Thymus (tissue), 11 donors: ENCODE data around the gene TMEM144. TPM values are rescaled to one million over a fixed set of nuclear protein-coding genes. Genes with fewer than 3 reads are reported as not detected.

Source experiments
- DNase-seq, 9 donors: peaks; one replicate each; pipeline ENCODE4 v3.0.0-alpha.2; 2013; ENCODE audit warnings: low spot score in 9 of 9, low read depth in 6 of 9, missing footprints in 1 of 9
- H3K27ac ChIP-seq, 2 donors: one replicate each; pipeline ENCODE4 v1.5.1; 2013; ENCODE audit warnings: control low read depth in 1 of 2, low read depth in 1 of 2, low read length in 1 of 2, mild to moderate bottlenecking in 1 of 2, moderate library complexity in 1 of 2
- H3K27me3 ChIP-seq, 2 donors: one replicate each; pipeline ENCODE4 v1.5.1; 2013; ENCODE audit warnings: low read length in 1 of 2; ENCODE audit not compliant: control insufficient read depth in 2 of 2, insufficient read depth in 1 of 2
- H3K36me3 ChIP-seq, 2 donors: one replicate each; pipeline ENCODE4 v1.5.1; 2013; ENCODE audit warnings: low read length in 1 of 2, mild to moderate bottlenecking in 1 of 2, moderate library complexity in 1 of 2; ENCODE audit not compliant: control insufficient read depth in 2 of 2, insufficient read depth in 2 of 2
- H3K4me1 ChIP-seq, 2 donors: one replicate each; pipeline ENCODE4 v1.5.1; 2013; ENCODE audit warnings: low read length in 2 of 2; ENCODE audit not compliant: control insufficient read depth in 2 of 2, insufficient read depth in 2 of 2
- H3K4me3 ChIP-seq, 2 donors: one replicate each; pipeline ENCODE4 v1.5.1; 2013; ENCODE audit warnings: low read length in 2 of 2, control low read depth in 1 of 2, mild to moderate bottlenecking in 1 of 2
- H3K9me3 ChIP-seq, 2 donors: one replicate each; pipeline ENCODE4 v1.5.1; 2013; ENCODE audit warnings: low read length in 1 of 2, mild to moderate bottlenecking in 1 of 2; ENCODE audit not compliant: control insufficient read depth in 2 of 2, insufficient read depth in 1 of 2
- WGBS: extraction: QIAGEN DNeasy Blood & Tissue Kit; methylation state at CpG from one replicate; pipeline ENCODE4 v1.1.7; 2013; 5-methylcytosine and 5-hydroxymethylcytosine counted together
- polyA plus RNA-seq: library from polyadenylated mRNA; stranded (reverse); fragments of 200-250 nt; gene quantifications from one replicate; pipeline ENCODE4 v1.2.3, GENCODE V29; 2013
- total RNA-seq: library from RNA; stranded (reverse); fragments of 120-200 nt; gene quantifications from one replicate; pipeline ENCODE4 v1.2.4, GENCODE V29; 2013
- donor health status: healthy.

Gene TMEM144
- total and polyA plus RNA-seq, 2 donors = 1.4 to 2.5 TPM

DNA sequence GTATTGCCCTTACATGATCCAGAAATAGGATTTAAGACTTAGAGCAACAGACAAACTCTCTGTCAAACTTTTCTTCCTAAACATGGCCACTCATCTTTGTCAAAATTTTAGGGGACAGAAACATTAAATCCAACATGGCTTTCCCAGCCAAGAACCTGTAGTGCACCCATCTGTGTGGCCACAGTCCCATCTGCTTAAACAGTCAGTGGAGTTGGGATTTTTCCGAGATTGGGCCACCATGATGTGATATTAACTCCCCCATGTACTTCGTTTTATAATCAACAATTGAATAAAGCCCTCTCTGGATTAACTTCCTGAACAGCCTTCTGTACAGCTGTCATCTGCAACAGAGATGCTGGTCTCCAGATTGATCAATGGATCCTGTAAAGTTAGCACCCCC lies 28.9 kb downstream of the TMEM144 start:
- Histone ChIP-seq H3K36me3 (no peaks in the 10 kb centered on the region), H3K4me3 (no peak overlapping the region), H3K4me1 (no peaks in the 10 kb centered on the region), H3K9me3 (no peaks in the 10 kb centered on the region), H3K27me3 (no peaks in the 10 kb centered on the region), H3K27ac (no peak overlapping the region)
- no peak for DNase-seq
- 86% methylated on average over 2 of the region's 2 CpGs for WGBS

DNA sequence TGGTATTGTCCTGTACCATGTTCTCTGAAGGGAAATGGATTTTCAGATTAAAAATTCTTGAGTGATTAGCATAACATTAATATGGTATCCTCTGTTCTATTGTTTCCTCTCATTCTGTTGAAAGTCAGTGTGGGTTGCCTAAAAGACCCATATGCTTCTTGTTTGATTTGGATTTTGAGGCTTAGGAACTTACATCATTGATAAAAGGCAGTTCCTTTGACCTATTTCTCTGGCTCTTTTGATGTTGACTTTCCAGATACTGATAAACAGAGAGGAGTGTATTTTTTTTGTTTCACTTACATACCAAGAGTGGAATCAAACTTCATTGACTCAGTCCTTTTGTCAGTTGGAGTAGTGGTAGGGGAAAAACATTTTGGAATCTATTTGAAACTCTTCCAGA lies 32.8 kb downstream of the TMEM144 start:
- H3K4me1 ChIP-seq = no peaks in the 10 kb centered on the region
- H3K27ac ChIP-seq = no peak overlapping the region
- no peak for DNase-seq
- H3K36me3 ChIP-seq = no peaks in the 10 kb centered on the region
- H3K4me3 ChIP-seq = no peak overlapping the region
- no peaks in the 10 kb centered on the region for H3K27me3 ChIP-seq
- H3K9me3 ChIP-seq = no peaks in the 10 kb centered on the region

DNA sequence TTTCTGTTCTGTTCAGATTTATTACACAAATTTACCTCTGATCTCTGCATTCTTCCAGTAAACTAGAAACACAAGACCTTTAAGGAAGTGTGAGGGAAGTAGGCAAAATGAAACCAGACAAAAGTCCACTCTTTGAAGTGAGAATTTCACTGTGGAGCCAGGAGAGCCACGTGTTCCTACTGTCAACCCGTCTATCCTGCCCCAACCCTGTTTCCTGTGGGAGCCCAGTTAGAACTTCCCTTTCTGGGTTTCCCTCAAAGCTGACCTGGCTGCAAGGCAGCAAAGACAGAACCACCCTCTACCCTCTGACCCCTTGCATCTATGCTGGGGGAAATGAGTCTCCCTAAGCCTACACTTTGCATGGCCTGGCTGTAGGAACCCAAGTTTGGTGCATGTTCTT lies 40.0 kb downstream of the TMEM144 start:
- no peak for DNase-seq
- H3K9me3 ChIP-seq = no peaks in the 10 kb centered on the region
- H3K36me3 ChIP-seq = no peaks in the 10 kb centered on the region
- no peak overlapping the region for H3K27ac ChIP-seq
- 18% methylated on average over 2 of the region's 2 CpGs for WGBS
- no peaks in the 10 kb centered on the region for H3K4me1 ChIP-seq
- H3K4me3 ChIP-seq = no peak overlapping the region
- no peaks in the 10 kb centered on the region for H3K27me3 ChIP-seq

DNA sequence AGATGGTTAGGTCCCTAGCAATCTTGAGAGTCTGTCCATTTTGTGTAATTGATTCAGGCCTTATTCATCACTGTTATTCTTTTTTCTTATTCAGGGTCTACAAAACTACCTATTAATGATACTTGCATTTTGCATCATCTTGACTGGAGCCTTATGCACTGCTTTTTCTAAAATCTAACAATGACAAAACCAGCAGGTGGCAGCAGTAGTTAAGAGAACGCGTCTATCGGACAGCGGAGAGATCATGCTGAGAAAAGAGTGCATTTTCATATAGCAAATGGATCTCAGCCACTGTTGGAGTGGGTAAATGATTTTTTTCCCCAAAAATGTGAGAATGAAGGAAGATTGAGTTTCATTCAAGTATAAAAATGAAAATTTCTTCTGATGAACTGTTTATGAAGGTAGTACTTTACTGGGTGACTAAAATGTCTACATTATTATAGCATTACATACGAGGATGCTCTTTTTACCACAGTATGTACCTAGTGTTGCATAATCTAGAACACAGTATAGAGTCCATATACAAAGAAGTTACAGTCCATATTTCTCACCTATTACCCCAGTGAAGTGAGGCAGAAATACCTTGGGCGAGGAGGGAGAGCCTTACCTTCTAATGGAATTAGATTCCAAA lies 43.2 kb downstream of the TMEM144 start:
- Histone ChIP-seq H3K27ac (no peak overlapping the region), H3K4me1 (no peaks in the 10 kb centered on the region), H3K9me3 (no peaks in the 10 kb centered on the region), H3K36me3 (no peaks in the 10 kb centered on the region), H3K27me3 (no peaks in the 10 kb centered on the region), H3K4me3 (no peak overlapping the region)
- DNase-seq = peak; percentile 6 to 72 (median 38)
- WGBS = 35% methylated on average over 6 of the region's 6 CpGs

DNA sequence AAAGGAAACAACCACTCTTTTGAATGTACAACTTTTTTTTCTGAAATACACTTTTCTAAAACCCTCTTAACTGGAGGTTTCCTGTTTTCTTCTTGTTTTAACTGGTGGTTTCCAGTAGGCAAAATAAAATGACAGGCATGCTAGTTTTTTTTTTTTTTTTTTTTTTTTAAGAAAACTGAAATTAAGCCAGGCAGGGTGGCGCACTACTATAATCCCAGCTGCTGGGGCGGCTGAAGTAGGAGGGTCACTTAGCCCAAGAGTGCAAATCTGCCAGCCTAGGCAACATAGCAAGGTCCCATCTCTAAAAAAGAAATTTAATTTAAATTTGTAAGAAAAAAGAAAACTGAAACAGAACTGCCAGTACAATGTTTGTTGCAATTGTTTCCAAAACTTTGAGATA lies 44.0 kb downstream of the TMEM144 start:
- Histone ChIP-seq H3K27ac (no peak overlapping the region), H3K4me1 (no peaks in the 10 kb centered on the region), H3K27me3 (no peaks in the 10 kb centered on the region), H3K4me3 (no peak overlapping the region), H3K9me3 (no peaks in the 10 kb centered on the region), H3K36me3 (no peaks in the 10 kb centered on the region)
- WGBS = 62% methylated on average over 2 of the region's 2 CpGs
- no peak for DNase-seq

DNA sequence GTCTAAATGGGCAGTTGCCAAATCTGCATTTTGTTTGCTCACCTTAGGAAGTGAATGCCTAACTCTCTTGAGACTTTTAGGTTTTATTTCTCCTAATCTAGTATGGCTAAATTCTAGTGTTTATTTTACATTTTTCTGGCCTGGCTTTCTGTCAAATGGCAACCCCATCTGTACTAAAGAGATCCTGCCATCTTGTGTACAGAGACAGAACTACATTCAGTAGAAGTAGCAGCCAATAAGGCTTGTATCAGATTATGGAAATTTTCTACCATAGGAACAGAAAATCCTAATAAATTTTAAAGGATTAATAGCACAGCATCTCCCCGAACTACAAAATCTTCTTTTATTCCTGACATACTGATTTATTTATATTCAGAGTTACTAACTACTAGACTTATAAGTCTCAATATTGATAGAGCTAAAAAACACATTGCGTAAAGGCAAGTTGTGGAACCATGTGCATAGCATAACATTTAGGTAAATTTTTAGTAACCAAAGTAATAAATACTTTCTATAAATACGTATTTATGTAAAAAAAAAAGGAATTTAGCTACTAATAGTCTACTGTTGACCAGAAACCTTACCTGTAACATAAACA lies 45.5 kb downstream of the TMEM144 start:
- H3K27me3 ChIP-seq = no peaks in the 10 kb centered on the region
- H3K4me1 ChIP-seq = no peaks in the 10 kb centered on the region
- no peak overlapping the region for H3K4me3 ChIP-seq
- 49% methylated on average over 3 of the region's 3 CpGs for WGBS
- H3K27ac ChIP-seq = no peak overlapping the region
- H3K9me3 ChIP-seq = no peaks in the 10 kb centered on the region
- DNase-seq = peak in 2 of 9 donors; percentile 13 to 34
- no peaks in the 10 kb centered on the region for H3K36me3 ChIP-seq

DNA sequence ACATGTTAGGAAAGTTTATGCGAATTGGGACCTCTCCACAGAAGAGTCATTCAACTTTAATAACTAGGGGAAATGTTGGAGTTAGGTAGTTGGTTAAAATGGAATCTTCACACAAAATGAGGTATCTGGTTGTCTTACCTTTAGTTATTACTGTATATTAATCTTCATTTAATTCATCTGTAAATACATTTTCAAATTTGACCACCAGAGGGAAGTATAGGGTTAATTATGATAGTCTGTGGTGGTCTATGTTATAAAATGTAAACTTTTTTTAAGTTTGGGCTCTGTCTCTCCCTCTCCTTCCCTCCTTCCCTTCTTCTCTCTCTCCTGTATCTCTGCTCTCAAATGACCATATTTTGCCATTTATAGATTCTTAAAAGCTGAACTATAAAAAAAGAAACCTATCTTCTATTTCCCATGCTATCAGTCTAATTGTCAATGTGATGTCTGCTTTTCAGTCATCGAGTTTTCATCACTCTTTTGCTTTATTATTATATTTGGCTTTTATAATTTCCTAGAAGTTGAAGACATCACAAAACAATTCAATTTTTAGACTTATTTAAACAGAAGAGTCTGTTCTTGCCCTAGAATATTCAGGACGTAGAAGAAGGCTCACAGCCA lies 49.8 kb downstream of the TMEM144 start:
- no peaks in the 10 kb centered on the region for H3K4me1 ChIP-seq
- no peaks in the 10 kb centered on the region for H3K27me3 ChIP-seq
- H3K27ac ChIP-seq = no peak overlapping the region
- peak in 1 of 9 donors; percentile 24 for DNase-seq
- H3K36me3 ChIP-seq = no peaks in the 10 kb centered on the region
- WGBS = 62% methylated on average over 3 of the region's 3 CpGs
- no peaks in the 10 kb centered on the region for H3K9me3 ChIP-seq
- H3K4me3 ChIP-seq = no peak overlapping the region

DNA sequence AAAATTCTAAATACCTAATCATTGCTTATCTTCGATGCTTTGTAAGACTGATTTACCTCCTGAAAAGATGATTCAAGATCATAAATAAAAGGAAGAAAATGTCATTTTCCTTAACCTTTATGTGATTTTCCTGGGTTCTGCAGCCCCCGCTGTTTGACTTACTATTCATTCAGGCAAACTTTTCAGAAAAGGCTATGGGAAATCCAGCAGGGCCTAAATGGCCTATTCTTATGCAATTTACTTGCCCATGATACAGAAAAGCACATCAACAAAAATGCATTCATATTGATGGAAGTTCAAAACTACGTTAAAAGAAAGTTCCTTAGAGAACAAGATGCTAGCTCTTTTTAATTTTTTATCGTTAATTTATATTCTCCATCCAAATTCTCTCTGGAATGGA lies 51.2 kb downstream of the TMEM144 start:
- no peaks in the 10 kb centered on the region for H3K27me3 ChIP-seq
- H3K9me3 ChIP-seq = no peaks in the 10 kb centered on the region
- H3K4me3 ChIP-seq = no peak overlapping the region
- H3K27ac ChIP-seq = no peak overlapping the region
- 97% methylated on average over 4 of the region's 4 CpGs for WGBS
- DNase-seq = no peak
- H3K36me3 ChIP-seq = no peaks in the 10 kb centered on the region
- no peaks in the 10 kb centered on the region for H3K4me1 ChIP-seq

DNA sequence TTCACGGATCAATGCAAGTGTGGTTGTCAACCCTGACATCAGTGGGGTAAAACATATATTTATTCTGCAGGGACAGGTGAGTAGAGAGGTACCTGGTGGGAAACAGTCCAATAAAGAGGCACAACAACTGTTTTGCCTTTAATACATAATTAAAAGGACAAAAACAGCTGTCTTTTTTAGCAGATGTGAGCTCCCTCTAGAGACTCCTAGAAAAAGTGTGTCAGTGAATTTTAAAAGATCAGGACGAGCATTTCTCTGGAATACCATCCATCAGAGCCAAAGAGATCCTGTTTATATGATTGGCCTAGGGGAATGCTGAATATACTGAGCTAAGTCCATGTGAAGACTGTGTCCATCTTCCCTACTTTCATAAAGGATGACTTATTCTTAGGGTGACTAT lies 58.3 kb downstream of the TMEM144 start:
- H3K9me3 ChIP-seq = no peaks in the 10 kb centered on the region
- H3K27me3 ChIP-seq = no peaks in the 10 kb centered on the region
- no peak overlapping the region for H3K4me3 ChIP-seq
- 88% methylated on average over 2 of the region's 2 CpGs for WGBS
- DNase-seq = no peak
- H3K27ac ChIP-seq = no peak overlapping the region
- no peaks in the 10 kb centered on the region for H3K36me3 ChIP-seq
- H3K4me1 ChIP-seq = no peaks in the 10 kb centered on the region
